ENCODE results near the gene CYP24A1.
A peak's percentile ranks its signal among the peaks of the same experiment; 100 is the strongest.

DNA sequence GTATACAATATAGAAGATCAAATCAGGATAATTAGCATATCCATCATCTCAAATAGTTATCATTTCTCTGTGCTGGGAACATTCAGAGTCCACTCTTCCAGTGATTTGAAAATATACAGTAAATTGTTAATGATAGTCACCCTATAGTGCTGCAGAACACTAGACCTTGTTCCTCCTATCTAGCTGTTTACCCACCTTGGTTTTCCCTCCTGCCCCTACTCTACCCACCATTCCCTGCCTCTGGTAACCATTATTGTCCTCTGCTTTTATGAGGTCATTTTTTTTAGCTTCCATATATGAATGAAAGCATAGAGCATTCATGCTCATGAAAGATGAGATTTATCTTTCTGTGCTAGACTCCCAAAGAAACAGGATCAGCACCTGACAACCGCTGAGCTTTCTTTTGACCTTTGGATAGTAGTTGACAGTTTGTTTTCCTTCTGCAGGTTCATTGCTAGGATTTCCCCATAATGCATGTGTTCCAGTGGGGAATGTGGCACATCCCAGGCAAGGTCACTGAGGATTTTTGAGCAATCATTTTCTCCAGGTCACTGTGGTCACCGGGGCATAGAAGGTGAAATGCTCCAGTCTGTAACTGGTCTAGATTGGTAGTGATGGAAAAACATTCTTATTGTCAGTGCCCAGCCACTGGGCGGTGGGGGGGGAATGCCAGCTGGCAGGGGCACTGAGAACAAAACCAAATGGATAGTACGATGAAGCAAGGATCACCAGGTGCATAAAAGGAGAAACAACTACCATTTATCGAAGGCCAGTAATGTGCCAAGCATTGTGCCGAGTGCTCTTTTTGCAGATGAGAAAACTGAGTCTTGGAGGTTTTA, 69.8 kb downstream of the CYP24A1 start:
- TF ChIP-seq, protein P1, sequence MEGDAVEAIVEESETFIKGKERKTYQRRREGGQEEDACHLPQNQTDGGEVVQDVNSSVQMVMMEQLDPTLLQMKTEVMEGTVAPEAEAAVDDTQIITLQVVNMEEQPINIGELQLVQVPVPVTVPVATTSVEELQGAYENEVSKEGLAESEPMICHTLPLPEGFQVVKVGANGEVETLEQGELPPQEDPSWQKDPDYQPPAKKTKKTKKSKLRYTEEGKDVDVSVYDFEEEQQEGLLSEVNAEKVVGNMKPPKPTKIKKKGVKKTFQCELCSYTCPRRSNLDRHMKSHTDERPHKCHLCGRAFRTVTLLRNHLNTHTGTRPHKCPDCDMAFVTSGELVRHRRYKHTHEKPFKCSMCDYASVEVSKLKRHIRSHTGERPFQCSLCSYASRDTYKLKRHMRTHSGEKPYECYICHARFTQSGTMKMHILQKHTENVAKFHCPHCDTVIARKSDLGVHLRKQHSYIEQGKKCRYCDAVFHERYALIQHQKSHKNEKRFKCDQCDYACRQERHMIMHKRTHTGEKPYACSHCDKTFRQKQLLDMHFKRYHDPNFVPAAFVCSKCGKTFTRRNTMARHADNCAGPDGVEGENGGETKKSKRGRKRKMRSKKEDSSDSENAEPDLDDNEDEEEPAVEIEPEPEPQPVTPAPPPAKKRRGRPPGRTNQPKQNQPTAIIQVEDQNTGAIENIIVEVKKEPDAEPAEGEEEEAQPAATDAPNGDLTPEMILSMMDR (IDR thresholded peaks at IDR 0.05): peak; percentile 73
- TF ChIP-seq ZFX (IDR thresholded peaks at IDR 0.05; ENCODE audit: borderline replicate concordance): no peak

All from 22Rv1 (cell line).